Coronary artery (tissue), 2 donors: ENCODE results near the gene PDE2A.

ENCODE experiments used
- DNase-seq: peaks from one replicate; pipeline ENCODE4 v3.0.0-alpha.2; 2017; ENCODE audit warnings: low spot score
- H3K27ac ChIP-seq, 2 donors: fragments of 200-600 bp; sonication (generic); one replicate each; pipeline ENCODE4 v1.5.1; 2016 to 2019
- H3K4me3 ChIP-seq: fragments of 200-600 bp; sonication (generic); 2 replicates; pipeline ENCODE4 v1.5.1; 2016; ENCODE audit warnings: mild to moderate bottlenecking, moderate library complexity
- CTCF ChIP-seq: fragments of 200-600 bp; sonication (generic); IDR thresholded peaks from one replicate; pipeline ENCODE4 v1.5.1; 2019; ENCODE audit warnings: antibody characterized with exemption

PDE2A gene

GRCh38 chr11:72633068-72633467, 41.2 kb downstream of the PDE2A start:
- no peak for TF ChIP-seq CTCF
- no peak for DNase-seq
- Histone ChIP-seq H3K27ac (peak overlapping the region in 1 of 2 donors; percentile 56), H3K4me3 (no peak overlapping the region)

GRCh38 chr11:72631806-72632731, 42.2 kb downstream of the PDE2A start:
- TF ChIP-seq CTCF = no peak
- DNase-seq = no peak
- Histone ChIP-seq H3K27ac (peak overlapping the region in 1 of 2 donors; percentile 58), H3K4me3 (no peak overlapping the region)

- Histone ChIP-seq H3K27ac (peak overlapping the region; percentile 52 to 58), H3K4me3 (no peak overlapping the region)
- TF ChIP-seq CTCF = no peak
- DNase-seq = no peak
These were observed 43.9 kb downstream of the PDE2A start for GRCh38 chr11:72630104-72630852.

- TF ChIP-seq CTCF = no peak
- DNase-seq = no peak
- H3K4me3 ChIP-seq = no peak overlapping the region
- H3K27ac ChIP-seq = peak overlapping the region; percentile 52 to 67
These were observed 45.0 kb downstream of the PDE2A start for GRCh38 chr11:72629266-72629665.

- peak overlapping the region; percentile 52 to 81 for H3K27ac ChIP-seq
- no peak for DNase-seq
- TF ChIP-seq CTCF = no peak
- no peak overlapping the region for H3K4me3 ChIP-seq
These were observed 46.5 kb downstream of the PDE2A start for GRCh38 chr11:72627594-72628281.

- TF ChIP-seq CTCF = no peak
- no peak overlapping the region for H3K4me3 ChIP-seq
- DNase-seq = no peak
- H3K27ac ChIP-seq = peak overlapping the region; percentile 66 to 81
These were observed 47.7 kb downstream of the PDE2A start for GRCh38 chr11:72626414-72626936.
